GM18507 (cell line): ENCODE measurements around the gene FOCAD.

Experiments
- DNase-seq: peaks from one replicate; pipeline ENCODE4 v3.0.0; 2011; ENCODE audit warnings: low read depth; ENCODE audit not compliant: insufficient read length; ENCODE audit errors: extremely low spot score
- FAIRE-seq: peaks from 2 replicates; lab custom pipeline; 2011; peaks lifted over from hg19 to GRCh38; lab: Jason Lieb, UNC

Gene FOCAD

DNA sequence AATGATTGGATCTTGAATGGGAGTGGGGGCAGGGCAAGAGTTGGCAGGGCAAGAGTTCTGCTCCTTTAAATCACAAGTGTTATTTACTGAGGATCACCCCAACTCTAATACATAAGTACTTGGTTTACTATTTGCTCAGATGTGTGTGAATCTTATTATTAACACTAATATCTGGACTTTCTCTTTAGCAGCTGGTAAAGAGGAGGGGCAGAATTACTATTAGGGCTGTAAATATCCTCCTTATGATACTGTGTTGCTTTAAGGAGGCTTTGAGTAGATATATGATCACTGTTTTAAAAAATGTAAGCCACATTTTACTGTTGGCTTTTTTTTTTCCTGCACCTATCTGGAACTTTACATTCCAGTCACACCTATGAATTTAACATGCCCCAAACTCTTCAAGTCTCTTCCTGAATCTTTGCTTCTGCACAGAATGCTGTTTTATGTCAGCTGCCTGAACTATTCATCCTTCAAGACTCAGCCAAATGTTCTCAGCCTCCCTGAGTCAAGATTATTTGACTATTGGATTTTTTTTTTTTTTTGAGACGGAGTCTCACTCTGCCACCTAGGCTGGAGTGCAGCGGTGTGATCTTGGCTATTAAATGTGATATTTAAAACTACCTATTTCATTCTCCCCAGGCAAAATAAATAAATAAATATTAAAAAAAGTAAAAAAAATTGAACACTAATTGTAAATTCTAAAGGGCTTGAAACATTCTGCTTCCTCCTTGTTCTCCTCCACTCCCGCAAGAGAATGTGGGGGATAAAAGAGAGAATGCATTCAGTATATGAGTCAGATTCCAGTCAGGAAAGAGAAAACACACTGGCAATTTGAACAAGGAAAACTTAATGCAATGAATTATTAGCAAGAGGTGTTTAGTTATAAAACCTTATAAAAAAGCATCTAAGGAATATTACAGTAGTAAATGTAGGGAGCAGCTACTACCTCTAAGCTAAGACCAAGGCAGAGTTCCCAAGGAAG is 99.3 kb downstream of the FOCAD start:
- peak; percentile 53 for FAIRE-seq
- DNase-seq = no peak

GRCh38 chr9:20784196-20784595 is 100.1 kb downstream of the FOCAD start:
- DNase-seq = no peak

DNA sequence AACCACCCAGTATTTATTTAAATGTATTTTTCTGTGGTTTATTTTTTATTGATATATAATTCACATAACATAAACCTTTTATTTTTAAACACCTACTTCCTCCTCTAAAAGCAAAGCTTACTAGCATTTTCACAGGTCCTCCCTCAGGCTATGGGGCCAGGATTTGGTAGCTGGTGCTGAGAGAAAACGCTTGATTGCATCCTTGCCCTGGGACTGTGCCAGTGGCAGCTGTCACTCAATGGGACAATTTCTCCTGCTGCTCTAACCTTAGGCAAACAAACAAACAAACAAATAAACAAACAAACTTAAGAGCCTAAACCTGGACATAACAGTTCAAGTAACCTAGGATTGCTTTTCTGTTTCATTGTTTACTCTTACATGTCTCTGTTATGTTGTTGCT is 102.7 kb downstream of the FOCAD start:
- DNase-seq (no peak), FAIRE-seq (peak; percentile 18)

More at GRCh38 chr9:20784196-20784595, 100.1 kb downstream of the FOCAD start:
- no peak for FAIRE-seq

DNA sequence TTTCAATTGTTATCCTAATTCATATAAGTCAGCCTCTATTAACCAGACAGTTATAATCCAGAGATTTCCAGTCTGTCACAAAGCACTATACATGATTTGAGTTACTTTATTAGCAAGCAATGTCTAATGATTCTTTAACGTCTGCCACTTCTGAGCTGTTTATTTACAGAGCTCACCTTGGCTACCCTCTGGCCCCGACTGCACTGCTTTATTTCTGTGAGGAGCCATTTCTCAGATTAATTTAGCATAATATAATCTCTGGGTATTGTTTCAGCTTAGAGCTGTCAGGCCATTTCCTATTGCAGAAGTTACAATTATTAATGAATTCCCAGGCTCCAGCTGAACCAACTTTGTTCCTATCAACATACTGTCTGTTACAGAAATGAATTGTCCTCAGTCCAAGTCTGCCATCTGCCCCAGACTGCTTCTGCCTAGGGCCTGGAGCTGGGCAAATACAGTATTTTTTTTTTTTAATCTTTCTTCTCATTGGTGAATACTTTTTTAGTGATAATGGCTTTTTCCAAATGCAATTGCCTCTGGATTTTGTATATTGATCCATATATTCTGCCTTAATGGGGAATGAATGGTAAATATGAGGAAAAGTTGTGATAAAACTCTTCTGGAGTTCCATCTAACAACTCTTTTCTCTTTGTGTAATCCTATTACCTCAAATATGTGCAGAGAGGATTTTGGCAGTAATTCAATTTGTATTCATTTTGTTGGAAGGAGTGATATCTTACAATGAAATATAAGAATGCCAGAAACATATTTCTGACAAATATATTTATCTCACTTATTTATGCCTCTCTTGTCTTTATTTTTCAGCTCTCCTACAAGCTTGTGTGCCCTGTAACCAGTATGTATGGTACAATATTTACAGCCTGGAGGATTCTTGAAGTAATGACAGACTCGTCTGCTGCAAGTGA is 104.7 kb downstream of the FOCAD start:
- DNase-seq (no peak), FAIRE-seq (no peak)

GRCh38 chr9:20790721-20791120 is 106.7 kb downstream of the FOCAD start:
- no peak for DNase-seq
- FAIRE-seq = no peak

- DNase-seq (no peak), FAIRE-seq (no peak)
Observed at GRCh38 chr9:20791682-20792081, 107.6 kb downstream of the FOCAD start.

DNA sequence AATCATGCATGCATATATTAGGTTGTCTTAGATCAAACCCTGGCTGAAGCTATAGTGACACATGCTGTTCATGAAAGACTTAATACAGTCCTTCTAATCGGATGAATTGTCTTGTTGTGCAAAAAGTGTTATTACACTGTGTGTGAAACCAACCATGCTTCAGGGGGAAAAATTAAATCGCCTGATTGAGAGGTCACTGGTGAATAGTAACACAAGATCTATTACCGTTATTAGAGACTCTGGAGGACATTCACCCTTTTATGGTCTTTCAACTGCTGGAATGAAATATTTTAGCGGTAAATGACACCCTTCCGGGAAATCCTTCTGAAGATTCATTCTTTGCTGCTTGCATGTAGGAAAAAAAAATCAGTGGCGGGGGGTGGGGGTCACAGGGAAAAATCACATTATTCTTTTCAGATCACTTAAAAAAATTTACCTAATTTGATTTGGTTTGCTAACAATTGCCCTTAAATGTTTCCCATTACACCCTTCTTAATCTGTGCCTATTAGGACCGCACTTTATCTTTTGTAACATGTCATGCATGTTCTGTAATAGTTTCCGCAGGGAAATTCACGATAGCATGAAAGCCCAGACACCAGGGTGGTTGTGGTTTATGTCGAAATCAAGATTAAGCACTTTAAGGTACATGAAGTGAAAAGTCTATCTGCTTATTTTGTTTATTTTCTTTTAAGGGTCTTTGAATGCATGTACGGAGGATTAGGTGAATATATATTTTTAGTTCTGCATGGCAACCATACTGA is 120.6 kb downstream of the FOCAD start:
- no peak for DNase-seq

GRCh38 chr9:20805766-20806165 is 121.7 kb downstream of the FOCAD start:
- DNase-seq = no peak
- FAIRE-seq = no peak

More for the DNA sequence above, 120.6 kb downstream of the FOCAD start:
- FAIRE-seq = no peak

DNA sequence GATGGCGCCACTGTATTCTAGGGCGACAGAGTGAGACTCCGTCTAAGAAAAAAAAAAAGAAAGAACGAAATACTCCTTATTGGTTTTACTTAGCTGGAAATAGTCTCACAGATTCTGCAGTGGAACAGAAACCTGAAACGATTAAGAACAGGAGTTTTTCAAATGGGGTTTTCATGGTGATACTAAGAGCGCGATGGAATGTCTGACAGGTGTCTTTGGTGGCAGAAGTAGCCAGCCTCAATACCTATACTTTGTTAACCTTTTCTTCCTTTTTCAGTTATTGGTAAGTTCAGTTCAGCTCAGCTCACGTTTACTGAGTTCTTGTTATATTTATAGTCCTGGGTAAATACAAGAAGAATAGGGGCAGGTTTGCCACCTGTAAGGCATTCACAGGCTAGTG is 123.9 kb downstream of the FOCAD start:
- no peak for FAIRE-seq
- no peak for DNase-seq

GRCh38 chr9:20811872-20812271 is 127.8 kb downstream of the FOCAD start:
- FAIRE-seq (no peak), DNase-seq (no peak)

- peak; percentile 38 for FAIRE-seq
- DNase-seq = no peak
Observed at GRCh38 chr9:20815923-20816703, 132.1 kb downstream of the FOCAD start.

- DNase-seq (no peak), FAIRE-seq (no peak)
Observed at GRCh38 chr9:20823051-20823450, 139.0 kb downstream of the FOCAD start.

DNA sequence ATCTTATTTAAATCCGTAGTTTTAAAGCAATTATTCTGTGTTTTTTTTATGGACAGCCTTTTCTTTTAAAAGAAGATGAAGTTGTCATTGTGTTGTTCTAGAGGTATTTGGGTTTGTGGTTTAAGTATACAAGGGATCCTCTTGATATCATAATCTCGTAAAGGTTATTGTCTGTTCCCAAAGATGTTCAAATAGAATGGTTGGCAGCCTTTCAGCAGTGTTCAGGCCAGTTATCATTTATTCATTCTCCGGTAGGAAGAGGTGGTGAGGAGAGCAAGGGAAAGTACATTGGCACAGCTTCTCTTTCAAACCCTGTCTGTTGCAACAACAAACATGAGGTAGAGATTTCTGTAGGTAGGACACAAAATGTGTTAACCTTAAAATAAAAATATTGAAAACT is 147.0 kb downstream of the FOCAD start:
- FAIRE-seq (no peak), DNase-seq (no peak)

DNA sequence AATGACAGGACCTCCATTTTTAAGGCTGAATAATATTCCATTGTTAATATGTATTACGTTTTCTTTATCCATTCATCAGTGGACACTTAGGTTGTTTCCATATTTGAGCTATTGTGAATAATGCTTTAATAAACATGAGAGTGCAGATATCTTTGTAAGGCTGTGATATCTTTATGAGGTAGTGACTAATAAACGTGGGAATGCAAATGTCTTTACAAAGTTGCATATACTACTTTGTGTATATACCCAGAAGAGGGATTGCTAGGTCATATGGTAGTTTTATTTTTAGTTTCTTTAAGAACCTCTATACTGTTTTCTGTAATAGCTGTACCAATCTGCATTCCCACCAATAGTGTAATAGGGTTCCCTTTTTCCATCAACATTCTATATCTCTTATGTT is 148.7 kb downstream of the FOCAD start:
- no peak for DNase-seq
- no peak for FAIRE-seq

DNA sequence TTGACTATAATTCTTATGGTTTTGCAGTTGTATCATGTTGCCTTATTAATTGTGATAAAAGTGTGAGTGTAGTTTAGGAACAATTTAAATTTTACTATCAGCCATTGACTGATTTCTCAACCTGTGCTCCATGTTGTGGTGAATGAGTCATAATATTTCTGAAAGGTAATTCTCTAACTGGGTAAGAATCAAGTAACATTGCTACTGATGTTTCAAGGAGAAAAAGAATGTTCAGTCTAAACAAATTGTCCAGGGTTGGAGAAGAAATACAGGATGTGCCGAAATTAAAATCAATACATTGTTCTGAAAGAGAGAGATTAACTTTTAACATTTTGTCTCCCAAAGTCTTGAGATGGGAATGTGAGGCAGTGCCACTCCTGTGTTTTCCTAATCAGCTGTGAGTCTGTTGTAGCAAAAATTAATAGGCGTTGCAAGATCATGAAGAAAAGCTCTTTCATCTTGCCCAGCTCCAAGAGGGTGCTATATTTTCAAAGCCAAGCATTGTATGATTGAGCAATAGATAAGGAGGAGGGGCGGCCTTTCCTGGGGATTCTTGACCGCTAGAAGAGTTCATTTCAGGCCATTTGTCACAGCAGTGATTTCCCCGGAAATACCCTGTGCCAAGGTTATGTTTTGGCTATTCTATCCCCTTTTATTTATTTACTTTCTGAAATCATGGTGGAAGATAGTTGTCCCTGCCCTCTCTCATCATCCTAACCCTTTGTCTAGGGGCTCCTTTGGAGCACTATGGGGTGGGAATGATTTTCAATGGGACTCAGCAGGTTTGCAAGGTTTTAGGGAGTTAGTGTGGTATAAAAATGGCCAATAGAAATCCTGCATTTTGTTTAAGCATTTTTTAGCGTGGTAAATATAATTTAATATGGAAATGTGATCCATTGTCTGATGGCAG is 151.6 kb downstream of the FOCAD start:
- DNase-seq (no peak), FAIRE-seq (no peak)

DNA sequence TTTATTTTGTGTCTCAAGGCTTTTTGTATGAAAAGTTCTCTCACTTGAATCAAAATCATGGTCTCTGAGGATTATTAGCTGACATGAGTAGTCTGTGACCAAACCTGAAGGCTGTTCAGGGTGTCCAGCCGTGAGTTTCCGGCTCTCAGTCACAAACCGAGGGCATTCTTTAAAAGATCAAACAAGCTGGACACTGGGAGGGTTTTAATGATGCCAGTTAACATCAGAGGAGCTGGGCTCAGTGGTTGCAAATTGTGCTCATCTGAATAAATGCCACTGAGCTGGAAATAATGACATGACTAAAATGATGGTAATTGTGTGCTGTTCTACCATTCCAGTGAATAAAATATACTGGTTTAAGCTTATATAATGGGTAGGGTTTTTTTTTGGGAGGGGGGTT is 153.1 kb downstream of the FOCAD start:
- DNase-seq = no peak
- FAIRE-seq = no peak

GRCh38 chr9:20838218-20838617 is 154.2 kb downstream of the FOCAD start:
- FAIRE-seq = no peak
- DNase-seq = no peak

DNA sequence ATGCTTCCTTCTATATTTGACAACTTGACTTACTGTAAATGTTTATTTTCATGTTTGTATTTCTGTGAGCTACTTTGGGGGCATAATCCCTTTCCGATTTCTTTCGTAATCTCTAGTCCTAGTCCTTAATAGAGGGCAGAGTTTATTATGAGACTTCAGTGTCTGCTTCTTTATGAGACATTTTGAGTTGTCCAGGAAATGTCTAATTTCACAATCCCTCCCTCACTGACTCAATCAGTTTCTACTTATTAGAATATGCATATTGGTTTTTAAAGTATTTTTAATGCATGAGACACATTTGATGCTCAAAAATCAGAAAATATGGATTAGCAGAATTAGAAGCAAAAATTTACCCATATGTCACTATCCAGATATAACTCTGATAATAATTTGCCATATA is 160.9 kb downstream of the FOCAD start:
- DNase-seq (no peak), FAIRE-seq (no peak)
